NCI-H1417 (cell line): ENCODE measurements around the gene LTO1.

Experiments
- DNase-seq, 3 experiments: peaks; one replicate each; lab custom pipeline; 2025; lab: John Stamatoyannopoulos, UW

LTO1 gene

DNA sequence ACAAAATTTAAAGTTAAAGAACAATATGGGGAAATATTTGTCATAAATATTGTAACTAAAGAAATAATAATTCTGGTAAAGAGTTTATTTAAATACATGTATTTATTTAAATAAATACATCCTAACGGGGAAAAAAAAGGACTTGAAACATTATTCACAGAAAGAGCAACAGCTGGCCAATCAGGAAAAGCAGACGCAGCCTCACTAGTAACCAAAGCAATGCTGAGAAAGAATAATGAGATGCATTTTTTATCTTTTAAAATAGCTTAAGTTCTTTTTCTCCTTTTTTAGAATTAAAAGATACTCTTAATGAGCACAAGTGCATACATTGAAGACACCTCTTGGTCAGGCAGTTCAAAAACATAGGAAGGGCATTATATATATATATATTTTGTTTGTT is 2.6 kb upstream of the LTO1 start:
- no peak for DNase-seq

DNA sequence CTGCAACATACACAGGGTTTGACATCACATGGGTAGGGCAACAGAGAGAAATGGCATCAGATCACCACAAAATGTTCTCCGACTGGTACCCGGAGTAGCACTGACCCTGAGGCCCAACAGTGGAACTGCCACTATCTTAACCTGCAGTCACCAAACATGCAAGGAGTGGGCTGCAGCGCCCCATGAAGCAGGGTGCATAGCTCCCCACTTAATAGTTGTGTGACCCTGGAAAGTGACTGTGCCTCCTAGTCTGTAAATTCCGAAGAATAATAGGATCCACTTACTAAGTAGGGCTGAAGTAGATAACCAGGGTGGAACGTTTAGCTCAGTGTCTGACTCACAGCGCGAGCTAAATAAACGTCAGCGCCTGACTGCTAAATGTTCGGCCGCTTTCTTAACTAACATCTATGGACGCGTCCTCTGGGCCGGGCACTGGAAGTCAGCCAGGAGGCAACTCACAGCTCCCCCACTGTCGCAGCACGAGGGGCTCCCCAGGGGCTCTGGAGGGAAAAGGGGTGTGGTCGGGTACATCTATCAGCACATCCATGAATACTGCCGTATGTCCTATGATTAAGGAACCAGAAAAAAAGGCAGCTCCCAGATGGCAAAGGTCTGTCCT is 777 bp downstream of the LTO1 start:
- DNase-seq, result peak in 1 of 3 experiments; percentile 59

DNA sequence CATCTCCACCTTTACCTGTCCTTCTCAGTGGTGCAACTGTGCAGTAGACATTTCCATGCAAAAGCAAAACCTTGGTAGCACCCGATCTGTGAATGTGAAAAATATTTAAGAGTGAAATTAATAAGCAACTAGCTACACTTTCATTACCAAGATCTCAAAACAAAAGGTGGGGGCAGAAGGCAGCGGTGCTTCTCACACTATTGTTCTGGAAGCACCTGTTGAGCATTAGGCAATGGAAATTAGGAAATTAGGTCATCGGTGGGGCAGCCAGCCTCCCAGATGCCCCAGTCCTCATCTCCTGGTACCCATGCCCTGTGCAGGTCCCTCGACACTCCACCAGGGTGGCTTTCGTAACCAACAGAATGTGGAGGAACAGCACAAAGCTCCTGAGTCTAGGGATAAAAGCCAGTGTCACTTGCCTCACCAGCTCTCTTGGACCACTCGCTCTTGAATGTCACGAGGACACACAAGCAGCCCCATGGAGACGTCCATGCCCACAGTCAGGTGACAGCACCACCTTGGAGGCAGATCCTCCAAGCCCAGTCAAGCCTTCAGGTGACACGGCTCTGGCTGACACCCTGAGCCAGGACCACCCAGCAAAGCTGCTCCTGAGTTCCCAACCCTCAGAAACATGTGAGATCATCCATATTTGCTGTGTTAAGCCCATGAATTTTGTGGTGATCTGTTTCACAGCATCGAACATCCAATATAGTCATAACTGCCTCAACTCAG is 3.3 kb downstream of the LTO1 start:
- DNase-seq, result no peak

DNA sequence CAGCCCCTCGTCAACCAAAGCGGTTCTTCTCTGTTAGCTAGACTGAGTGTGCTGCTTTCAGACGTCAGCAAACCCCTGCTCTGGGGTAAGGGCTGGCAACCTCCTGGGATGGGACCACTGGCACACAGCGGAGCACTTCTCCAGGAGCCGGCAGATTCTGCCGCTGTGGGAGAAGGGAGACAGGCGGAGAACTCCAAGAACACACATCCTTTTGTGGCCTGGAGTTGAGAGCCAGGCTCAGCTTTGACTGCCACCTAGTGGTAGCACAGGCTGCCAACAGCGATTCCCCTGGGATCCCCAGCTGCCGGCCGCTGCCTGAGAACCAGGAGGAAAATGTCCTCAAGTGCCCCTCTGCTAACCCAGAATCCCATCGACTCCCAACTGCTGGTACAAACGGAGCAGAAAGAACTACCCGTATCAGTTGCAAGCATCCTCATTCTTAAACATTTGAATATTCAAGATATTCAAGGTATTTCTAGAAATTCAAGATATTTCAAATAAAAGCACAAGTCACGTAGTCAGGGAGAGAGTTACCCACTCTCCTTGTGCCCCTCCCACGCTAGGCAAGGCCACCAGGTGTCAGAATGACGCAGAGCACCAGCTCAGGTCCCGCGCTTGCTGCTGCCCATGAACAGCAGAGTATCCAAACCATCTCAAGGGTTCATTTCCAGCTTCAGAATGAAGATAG is 4.9 kb downstream of the LTO1 start:
- DNase-seq, result peak; percentile 62 to 84 (median 79)

DNA sequence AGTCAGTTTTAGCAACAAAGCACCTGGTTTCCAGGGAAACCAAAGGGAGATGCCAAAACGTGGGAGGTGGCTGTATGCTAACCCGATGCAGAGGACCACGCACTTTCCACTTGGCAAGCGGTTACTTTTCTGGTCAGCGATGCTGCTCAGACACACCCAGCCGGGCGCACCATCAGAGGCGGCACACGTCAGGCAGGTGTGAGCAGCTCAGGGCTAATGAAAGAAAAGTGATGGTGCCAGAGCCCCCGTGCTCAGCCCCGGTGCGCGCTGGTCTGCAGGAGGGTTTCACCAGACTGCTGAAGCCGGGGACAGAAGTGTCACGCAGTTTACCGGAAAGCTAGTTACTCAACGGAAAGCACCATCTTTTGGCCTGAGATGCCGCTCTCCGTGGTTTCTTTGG is 5.7 kb downstream of the LTO1 start:
- DNase-seq, result no peak

DNA sequence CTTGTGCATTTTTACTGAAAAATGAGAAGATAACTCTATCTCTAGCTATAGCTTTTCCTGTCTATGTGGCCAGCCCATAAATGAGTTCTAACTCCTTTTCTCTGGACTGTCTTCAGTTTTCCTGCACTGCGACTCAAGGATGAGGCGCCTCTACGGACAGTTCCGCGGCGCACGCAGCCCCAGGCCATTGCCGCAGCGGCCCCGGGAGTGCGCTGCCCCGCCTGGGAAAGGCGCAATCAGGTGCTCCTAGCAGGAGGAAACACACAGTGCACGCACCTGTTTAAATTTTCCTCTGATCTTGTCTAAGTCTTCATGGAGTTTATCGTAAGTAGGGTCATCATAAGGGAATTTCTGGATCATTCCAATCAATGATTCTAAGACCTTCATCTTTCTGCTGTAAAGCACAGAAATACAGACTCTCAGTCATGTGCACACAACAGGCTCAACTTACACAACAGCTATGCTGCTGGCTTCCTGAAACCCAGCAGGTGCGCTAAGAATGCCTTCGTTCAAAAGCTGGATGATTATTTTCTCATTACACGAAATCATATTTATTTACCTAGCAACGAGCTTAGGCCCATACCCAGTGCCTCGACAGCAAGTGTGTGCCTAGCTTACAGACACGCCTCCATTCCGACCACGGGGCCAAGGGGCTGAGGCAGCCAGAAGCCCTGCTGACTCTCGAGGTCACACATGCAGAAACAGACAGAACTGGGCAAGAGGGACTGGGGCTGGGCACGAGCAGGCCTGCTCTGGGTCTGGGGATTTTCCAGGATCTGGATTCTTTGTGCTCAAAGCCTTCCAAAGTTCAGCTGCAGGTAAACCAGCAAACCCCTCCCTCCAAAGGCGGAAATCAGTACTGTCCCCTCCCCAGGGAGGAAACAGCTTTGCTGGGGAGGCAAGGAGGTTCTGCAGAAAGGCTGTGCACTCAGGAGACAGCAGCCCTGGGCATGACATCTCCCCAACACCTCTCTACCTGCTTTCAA is 7.2 kb downstream of the LTO1 start:
- DNase-seq, result peak in 2 of 3 experiments; percentile 37 to 76

DNA sequence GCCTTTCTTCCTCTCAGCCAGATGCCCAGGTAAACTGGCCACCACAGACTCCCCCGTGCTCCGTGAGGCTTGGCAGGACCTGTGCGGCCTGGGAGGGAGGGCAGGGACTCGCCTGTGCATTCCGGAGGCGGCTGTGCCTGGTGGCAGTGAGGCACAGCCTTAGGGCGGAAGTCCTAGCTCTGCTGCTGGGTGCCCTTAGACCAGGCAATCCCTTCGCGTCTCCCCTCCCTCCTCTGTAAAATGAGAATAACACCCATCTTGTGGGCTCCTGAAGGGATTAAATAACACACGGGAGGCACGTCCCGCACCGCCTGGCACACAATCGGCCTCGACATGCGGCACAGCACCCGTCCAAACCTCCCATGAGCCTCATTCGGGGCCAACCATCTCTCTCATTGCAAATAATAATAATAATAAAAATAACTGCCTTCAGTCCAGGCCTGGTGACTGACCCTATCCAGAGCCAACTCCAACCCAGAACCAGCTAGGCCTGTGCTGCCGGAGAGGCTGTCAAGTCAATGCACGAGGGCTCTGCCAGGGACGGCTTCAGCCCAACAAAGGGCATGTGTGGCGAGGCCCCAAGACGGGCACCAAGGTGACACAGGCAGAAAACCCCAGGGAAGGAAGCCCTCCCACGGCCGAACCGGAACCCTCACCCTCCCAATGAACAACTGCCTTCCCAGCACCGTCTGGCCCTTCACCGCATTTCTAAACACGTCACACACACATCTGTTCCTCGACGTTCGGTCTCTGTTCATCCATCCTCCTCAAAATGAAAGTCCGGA is 8.2 kb downstream of the LTO1 start:
- DNase-seq, result no peak

DNA sequence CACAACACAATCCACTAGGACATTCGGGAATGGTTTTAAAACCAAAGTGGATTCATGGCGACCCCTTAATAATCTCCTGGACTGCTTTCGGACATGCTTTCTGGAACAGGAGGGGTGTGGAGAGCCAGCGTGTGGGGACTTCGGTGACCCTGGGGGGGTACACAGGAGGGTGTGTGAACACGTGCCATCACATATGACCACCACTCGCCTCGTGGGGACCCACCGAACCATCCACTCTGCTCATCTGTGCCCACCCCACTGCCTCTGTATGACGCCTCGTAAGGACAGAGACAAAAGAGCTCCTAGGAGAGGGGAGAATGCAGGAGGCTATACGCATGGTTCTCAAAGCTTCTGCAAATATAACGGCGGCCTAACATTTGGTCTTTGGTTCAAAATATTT is 8.9 kb downstream of the LTO1 start:
- DNase-seq, result no peak

DNA sequence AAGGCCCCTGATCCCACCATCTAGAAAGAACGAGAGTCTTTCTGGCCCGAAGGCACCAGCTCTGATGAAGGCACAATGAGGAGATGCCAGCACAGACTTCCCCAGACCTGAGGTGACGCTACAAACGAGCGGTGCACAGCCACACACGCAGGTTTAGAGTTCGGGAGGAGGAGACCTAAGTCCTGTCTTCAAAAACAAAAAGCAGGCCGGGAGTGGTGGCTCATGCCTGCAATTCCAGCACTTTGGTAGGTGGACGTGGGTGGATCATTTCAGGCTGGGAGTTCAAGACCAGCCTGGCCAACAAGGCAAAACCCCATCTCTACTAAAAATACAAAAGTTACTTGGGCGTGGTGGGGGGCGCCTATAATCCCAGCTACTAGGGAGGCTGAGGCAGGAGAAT is 9.5 kb downstream of the LTO1 start:
- no peak for DNase-seq

DNA sequence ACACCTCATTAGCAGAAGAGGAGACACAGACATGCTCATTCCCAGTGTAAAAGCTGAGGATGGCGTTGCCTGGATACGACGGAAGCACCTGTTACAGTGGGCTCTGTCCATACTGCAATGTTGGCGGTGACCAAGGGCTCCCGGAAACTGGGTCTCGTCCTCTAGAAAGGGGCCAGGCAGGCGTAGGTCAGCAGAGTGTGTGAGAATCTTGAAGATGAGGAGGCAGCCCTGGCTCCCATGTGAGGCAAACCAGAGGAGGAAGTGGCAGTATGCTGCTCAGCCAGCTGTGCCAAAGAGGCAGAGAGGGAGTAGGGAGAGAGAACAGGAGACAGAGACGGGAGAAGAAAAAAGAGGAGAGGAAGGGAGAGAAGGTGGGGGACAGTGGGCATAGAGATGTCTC is 10.3 kb downstream of the LTO1 start:
- no peak for DNase-seq

DNA sequence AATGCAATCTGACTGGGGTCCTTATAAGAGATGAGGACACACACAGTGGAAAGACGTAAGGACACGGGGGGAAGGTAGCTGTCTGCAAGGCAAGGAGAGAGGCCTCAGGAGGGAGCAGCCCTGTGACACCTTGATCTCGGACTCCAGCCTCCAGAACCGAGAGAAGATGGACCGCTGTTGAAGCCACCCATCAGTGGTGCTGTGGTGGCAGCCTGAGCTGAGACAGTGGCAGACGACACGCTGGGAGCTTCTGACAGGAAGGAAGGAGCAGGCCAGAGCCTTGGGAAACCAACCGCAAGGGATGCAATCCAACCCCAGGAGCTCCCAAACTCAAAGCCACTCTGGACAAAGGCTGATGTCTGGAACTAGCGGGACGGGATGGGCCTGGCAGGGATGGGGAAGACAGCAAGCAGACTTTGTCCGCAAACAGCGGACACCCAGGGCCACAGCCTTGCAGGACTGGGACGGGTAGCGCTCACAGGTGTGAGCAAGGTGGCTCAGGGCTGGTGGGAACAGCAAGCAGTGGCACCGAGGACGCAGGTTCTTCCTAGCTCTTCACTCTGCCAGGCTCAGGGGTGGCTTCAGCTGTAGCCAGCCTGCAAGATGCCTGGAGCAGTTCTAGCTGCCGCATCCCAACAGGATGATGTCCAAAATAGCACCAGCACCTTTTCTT is 10.9 kb downstream of the LTO1 start:
- no peak for DNase-seq

DNA sequence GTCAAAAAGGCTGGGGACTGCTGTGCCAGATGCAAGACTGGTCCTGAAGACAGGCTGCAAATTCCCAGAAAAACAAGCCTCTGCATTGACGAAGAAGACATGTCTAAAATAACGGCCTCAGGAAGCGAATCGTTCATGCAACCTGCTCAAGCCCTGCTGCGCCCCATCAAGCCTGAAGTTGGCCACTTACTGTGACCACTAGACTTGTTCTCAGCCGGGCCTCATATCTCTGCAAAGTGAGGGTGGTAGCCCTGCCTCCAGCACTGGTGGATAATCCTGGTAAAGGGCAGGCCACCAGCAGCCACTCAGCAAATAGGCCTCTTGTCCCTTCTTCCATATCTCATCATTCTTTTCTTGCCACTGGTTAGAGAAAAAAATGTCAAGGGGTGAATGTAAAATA is 11.8 kb downstream of the LTO1 start:
- DNase-seq, result no peak

DNA sequence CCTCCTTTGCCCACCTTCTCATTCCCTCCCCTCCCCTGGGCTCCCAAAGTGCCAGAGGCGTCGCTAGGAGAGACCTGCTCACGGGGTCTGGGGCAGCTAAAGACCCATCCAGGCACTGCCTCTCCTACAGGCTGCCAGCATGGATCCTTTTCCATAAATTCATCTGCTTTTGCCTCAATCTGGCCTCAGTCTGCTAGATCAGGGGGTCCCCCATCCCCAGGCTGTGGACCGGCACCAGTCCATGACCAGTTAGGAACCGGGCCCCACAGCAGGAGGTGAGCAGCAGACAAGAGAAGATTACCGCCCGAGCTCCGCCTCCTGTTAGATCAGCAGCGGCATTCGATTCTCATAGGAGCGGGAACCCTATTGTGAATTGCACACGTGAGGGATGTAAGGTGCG is 12.3 kb downstream of the LTO1 start:
- DNase-seq, result no peak

DNA sequence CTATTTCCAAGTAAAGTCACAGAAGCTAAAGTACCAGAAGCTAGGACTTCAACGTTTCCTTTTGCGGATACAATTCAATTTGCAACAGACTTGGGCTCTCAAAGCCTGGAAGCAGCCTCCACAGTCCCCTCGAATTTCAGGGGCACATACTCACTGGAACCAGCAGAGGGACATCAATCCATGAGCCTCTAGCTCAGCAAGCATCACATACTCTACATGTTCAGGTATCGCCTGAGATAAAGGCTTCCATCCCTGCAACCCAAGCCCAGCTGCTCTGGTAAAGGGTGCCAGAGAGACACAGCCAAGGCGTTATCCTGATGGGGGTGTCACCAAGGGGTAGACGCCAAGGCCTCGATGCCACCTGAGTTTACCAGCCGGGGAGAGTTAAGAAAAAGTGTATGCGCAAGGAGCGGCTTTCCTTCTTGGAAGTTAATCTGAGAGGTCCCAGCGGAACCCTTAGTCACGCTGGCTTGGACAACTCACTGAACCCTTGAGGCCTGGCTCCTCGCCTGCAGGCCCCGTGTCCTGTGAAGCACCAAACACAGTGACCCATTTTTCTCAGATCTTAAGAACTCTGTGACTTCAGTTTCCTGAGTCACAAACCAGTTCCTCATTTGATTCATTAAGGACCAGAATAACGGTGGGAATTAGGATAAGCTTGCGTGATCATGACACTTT is 13.0 kb downstream of the LTO1 start:
- DNase-seq, result no peak

DNA sequence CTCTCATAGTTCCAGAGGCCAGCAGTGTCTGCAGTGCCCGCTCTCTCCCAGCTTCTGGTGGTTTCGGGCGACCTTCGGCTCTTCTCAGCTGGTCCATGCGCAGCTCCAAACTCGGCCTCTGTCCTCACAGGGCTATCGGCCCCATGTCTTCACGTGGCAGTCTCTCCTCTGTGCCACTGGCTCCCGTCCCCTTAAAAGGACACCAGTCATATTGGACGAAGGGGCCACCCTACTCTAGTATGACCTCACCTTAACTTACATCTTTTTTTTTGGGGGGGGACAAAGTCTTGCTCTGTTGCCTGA is 13.8 kb downstream of the LTO1 start:
- DNase-seq, result no peak

DNA sequence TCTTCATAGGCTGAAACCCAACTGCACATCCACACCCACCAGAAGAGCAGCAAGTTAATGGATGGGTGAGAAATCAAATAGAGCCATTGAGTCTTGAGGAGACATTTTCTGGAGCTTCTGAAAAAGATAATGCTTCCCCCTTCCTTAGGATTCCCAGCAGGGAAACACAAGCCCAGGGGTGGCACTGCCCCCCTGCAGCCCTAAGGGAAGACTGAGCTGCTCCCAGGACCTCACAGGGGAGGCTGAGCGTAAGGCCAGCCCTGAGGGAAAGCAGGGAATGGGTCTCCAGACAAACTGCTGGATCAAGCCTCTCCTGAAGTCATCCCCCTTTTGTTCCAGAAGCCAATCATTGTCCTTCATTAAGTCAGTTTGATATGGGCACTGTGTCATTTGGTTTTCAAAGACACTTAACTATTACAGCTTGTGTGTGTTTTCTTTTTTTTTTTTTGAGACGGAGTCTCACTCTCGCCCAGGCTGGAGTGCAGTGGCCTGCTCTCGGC is 15.1 kb downstream of the LTO1 start:
- DNase-seq, result no peak

DNA sequence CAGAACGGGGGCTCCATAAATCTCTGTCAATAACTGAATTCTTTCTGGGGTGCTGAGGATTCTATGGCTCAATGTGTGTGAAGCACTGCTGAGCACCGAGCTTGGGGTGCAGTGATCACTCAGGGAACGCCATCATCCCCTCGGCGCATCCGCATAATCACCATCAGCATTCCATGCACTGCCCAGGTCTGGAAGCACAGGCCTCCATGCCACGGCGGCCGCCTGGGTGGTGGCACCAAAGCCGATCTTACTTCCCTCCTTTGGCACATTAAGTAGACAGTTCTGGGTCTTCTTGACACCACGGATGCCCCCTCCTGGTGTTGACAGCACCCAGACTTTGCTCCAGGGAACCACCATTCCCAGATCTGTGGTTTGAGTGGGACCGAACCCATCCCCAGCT is 15.6 kb downstream of the LTO1 start:
- DNase-seq, result no peak

DNA sequence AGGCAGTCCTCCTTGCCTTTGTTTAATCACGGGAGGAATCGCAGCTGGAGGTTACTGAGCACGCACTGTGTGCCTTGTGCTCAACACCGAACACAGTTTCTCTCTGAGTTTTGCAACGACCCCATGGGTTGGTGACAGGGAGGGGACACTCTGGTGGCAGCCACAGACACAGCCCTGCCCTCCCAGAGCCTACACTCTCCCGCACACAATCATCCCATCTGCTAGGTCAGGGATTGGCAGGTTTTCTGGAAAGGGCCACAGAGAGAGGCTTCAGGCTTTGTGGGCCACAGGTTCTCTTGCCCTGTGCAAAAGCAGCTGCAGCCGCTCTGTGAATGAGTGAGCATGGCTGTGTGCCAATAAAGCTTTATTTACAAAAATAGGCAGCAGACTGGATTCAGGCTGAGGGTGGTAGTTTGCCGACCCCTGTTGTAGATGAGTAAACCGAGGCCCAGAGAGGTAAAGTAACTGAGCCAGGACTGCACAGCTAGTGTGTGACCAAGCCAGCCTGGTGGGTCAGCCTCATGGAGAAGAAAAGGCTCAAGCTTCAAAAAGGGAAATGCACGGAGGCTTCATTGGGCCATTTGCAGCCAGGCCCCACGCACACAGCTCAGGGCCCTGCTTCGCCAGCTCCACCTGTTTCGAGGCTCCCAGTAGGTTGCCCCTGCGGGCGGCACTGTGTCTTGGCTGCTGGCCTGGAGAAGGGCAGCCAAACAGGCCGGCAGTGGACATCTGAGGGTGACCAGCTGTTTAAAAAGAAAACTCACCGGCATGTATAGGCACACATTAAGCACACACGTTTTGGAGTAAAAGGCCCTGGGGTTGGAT is 16.3 kb downstream of the LTO1 start:
- no peak for DNase-seq

DNA sequence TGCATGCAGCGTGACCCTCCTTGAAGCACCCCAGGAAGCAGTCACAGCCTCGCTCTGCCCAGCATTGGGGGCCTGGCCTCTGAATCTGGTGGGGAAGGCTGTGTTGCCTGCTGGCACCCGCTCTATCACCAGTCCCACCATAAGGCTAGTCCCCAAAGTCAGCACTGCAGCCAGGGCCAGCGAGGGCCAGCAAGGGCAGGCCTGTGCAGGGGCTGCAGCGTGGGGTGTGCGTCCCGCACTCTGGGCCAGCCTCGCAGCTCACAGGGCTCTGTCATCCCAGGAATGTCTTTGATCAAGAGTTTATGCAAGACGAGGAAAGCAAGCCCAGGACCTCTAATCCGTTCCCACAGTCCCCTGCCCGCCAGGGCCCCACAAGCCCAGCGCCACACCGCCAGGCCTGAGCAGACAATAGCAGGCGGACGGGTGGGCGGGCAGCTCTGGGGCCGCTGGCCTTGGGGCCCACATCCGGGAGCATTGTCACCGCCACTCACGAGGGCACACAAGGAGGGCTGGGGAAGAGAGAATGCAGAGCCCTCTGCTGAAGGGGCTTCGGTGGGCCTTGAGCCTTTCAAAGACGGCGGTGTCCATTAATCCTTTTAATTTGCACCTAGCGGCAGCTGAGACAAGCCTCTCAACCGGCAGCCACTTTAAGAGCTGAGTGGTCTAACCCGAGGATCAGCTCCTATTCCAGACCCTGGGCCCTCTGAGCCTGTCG is 17.1 kb downstream of the LTO1 start:
- DNase-seq, result peak in 1 of 3 experiments; percentile 9
